ENCODE data around the gene MATK.

The MATK gene

DNA sequence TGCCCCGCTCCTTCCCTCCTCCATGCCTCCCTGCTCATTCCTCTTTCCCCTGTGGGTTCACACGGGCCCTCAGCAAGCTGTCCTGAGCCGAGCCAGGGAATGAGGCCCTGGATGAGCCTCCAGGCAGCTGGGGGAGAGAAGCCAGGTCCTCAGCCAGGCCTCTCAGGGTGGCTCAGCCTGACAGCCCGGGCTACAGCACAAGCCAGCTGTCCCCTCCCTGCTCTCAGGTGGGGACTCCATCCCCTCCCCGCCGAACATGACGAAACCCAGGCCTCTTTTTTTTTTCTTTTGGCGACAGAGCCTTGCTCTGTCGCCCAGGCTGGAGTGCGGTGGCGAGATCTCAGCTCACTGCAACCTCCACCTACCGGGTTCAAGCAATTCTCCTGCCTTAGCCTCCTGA is 40.0 kb upstream of the MATK start:
- Histone ChIP-seq H3K27me3 (replicated peaks; ENCODE audit: control insufficient read depth, insufficient read depth, low read length, poor library complexity, severe bottlenecking) (no peaks in the 10 kb centered on the region), H3K36me3 (ENCODE audit: control insufficient read depth, insufficient read depth, low read length) (no peaks in the 10 kb centered on the region), H3K27ac (ENCODE audit: insufficient read depth, low read length, poor library complexity, severe bottlenecking) (no peak overlapping the region), H3K9me3 (ENCODE audit: control insufficient read depth, low read length) (no peaks in the 10 kb centered on the region), H3K4me1 (ENCODE audit: control insufficient read depth, insufficient read depth, low read length, poor library complexity, severe bottlenecking) (peaks cover 8% of the 10 kb centered on the region), H3K4me3 (ENCODE audit: insufficient read depth, low read depth, low read length, poor library complexity, severe bottlenecking) (no peak overlapping the region)
- no peak for DNase-seq

DNA sequence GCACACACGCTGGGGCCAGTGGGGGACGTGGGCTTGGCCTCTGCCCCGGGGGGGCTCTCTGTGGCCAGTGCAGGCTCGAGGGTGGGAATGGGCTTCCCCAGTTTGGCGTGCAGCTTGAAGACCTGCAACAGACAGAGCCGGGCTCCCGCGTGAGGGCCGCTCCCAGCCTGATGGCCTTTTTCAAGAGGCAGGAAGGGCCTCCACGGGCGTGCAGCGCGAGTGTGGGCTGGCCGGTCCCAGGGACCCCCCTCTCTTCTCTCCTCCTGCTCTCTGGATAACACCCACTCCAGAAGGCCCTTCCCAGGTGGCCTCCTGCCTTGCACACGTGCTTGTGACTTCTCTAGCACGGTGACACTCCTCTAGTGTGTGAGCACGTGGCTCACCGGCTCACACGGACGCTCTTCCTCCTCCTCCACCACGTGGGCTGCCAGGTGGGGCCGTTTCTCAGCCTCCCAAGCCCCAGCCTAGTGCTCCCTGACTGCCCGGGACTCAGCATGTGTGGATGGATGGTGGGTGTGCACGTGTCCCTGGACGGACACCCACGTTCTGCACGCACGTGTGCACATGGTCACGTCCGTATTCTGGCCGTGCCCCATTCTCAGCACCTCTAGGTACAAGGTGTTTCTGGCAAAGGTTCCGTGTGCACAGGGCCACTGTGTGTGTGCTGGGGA is 39.2 kb upstream of the MATK start:
- no peaks in the 10 kb centered on the region for H3K36me3 ChIP-seq (ENCODE audit: control insufficient read depth, insufficient read depth, low read length)
- peaks cover 8% of the 10 kb centered on the region for H3K4me1 ChIP-seq (ENCODE audit: control insufficient read depth, insufficient read depth, low read length, poor library complexity, severe bottlenecking)
- no peak overlapping the region for H3K27ac ChIP-seq (ENCODE audit: insufficient read depth, low read length, poor library complexity, severe bottlenecking)
- H3K9me3 ChIP-seq (ENCODE audit: control insufficient read depth, low read length) = no peaks in the 10 kb centered on the region
- no peak overlapping the region for H3K4me3 ChIP-seq (ENCODE audit: insufficient read depth, low read depth, low read length, poor library complexity, severe bottlenecking)
- DNase-seq = no peak
- H3K27me3 ChIP-seq (replicated peaks; ENCODE audit: control insufficient read depth, insufficient read depth, low read length, poor library complexity, severe bottlenecking) = no peaks in the 10 kb centered on the region

DNA sequence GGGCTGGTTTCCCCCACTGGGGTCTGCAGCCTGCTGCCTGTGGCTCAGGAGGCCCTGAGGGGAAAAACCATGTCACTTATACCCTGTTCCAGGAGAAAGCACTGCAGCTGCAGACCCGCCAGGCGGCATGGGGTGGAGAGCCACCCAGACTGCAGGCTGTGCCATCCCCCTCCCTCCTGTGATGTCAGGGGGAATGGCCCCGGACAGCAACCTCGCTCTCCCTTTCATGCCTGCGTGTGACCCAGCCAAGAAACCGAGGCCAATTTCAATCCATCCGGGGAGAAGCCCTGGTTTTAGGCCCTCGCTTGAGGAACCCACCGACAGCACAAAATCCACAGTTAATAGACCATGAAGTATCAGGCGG is 37.2 kb upstream of the MATK start:
- Histone ChIP-seq H3K27ac (ENCODE audit: insufficient read depth, low read length, poor library complexity, severe bottlenecking) (no peak overlapping the region), H3K4me1 (ENCODE audit: control insufficient read depth, insufficient read depth, low read length, poor library complexity, severe bottlenecking) (peaks cover 15% of the 10 kb centered on the region), H3K9me3 (ENCODE audit: control insufficient read depth, low read length) (no peaks in the 10 kb centered on the region), H3K36me3 (ENCODE audit: control insufficient read depth, insufficient read depth, low read length) (no peaks in the 10 kb centered on the region), H3K4me3 (ENCODE audit: insufficient read depth, low read depth, low read length, poor library complexity, severe bottlenecking) (no peak overlapping the region), H3K27me3 (replicated peaks; ENCODE audit: control insufficient read depth, insufficient read depth, low read length, poor library complexity, severe bottlenecking) (no peaks in the 10 kb centered on the region)
- DNase-seq = no peak

DNA sequence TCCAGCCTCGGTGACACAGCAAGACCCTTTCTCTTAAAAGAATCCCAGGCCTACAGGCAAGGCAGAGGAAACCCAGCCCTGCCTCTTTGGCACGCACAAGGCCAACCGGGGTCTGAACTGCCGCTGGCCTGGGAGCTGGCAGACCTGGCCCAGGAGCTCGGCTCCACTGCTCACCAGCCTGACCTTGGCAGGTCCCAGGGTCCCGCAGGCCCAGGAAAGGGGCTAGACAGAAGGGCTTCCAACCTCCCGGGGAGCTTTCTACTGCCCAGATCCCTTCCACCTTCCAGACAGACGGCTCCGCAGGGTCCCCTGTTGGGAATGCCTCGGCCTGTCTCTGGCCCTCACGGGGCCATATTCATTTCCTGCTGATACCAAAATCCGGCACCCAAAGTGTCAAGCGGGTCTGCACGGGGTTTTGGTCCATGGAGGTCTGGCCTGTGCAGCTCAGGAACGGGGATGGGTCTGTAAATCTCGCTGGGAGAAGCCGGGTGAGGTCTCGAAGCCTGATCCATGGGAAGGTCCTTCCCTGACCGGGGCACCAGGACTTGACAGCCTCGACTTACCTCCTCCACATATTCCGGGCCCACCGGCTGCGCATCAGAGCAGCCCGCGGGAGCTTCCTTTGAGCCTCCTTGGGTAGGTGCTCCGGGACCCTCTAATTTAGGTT is 36.6 kb upstream of the MATK start:
- DNase-seq = no peak
- Histone ChIP-seq H3K27me3 (replicated peaks; ENCODE audit: control insufficient read depth, insufficient read depth, low read length, poor library complexity, severe bottlenecking) (no peaks in the 10 kb centered on the region), H3K27ac (ENCODE audit: insufficient read depth, low read length, poor library complexity, severe bottlenecking) (no peak overlapping the region), H3K4me3 (ENCODE audit: insufficient read depth, low read depth, low read length, poor library complexity, severe bottlenecking) (no peak overlapping the region), H3K9me3 (ENCODE audit: control insufficient read depth, low read length) (no peaks in the 10 kb centered on the region), H3K4me1 (ENCODE audit: control insufficient read depth, insufficient read depth, low read length, poor library complexity, severe bottlenecking) (peaks cover 16% of the 10 kb centered on the region), H3K36me3 (ENCODE audit: control insufficient read depth, insufficient read depth, low read length) (no peaks in the 10 kb centered on the region)

DNA sequence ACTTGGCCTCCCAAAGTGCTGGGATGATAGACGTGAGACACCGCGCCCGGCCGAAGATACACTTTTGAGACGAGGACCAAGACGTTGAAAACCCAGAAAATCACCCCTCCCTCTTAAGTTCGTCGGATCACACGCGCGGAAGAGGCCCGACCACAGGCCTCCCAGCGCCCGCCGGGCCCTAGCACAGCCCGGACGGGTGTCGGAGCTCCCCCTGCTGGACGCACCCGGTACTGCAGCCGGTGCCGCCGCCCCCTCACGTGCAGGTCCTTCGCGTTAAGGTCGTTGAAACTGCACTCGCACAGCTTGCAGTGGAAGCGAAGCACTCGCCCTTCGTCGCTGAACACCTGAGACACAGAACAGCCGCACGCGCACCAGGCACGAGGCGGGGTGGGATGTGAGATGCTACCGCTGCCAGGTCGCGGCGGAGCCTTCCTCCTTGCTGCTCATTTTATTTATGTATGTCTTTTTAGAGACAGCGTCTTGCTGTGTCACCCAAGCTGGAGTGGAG is 35.7 kb upstream of the MATK start:
- H3K36me3 ChIP-seq (ENCODE audit: control insufficient read depth, insufficient read depth, low read length) = no peaks in the 10 kb centered on the region
- H3K4me3 ChIP-seq (ENCODE audit: insufficient read depth, low read depth, low read length, poor library complexity, severe bottlenecking) = no peak overlapping the region
- peaks cover 16% of the 10 kb centered on the region for H3K4me1 ChIP-seq (ENCODE audit: control insufficient read depth, insufficient read depth, low read length, poor library complexity, severe bottlenecking)
- no peak overlapping the region for H3K27ac ChIP-seq (ENCODE audit: insufficient read depth, low read length, poor library complexity, severe bottlenecking)
- peak; percentile 73 to 77 (median 76) for DNase-seq
- H3K27me3 ChIP-seq (replicated peaks; ENCODE audit: control insufficient read depth, insufficient read depth, low read length, poor library complexity, severe bottlenecking) = no peaks in the 10 kb centered on the region
- no peaks in the 10 kb centered on the region for H3K9me3 ChIP-seq (ENCODE audit: control insufficient read depth, low read length)

DNA sequence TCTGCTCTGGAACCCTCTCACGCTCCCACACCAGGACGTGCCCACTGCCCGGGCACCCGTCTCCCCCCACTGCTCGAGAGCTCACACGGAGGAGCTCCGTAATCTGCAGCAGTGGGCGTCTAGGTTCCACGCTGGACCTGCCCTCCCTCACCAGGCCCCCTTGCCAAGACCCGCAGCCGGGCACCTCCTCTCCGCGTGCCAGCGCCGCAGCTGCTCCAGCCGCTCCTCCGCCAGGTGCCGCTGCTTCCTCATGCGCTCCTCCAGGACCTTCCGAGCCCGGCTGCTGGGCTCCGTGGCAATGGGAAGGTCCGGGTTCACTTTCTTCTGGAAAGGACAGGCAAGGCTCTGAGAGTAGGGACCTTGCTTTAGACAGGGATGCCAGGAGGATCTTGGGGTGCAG is 35.0 kb upstream of the MATK start:
- Histone ChIP-seq H3K4me3 (ENCODE audit: insufficient read depth, low read depth, low read length, poor library complexity, severe bottlenecking) (no peak overlapping the region), H3K36me3 (ENCODE audit: control insufficient read depth, insufficient read depth, low read length) (no peaks in the 10 kb centered on the region), H3K27me3 (replicated peaks; ENCODE audit: control insufficient read depth, insufficient read depth, low read length, poor library complexity, severe bottlenecking) (no peaks in the 10 kb centered on the region)

DNA sequence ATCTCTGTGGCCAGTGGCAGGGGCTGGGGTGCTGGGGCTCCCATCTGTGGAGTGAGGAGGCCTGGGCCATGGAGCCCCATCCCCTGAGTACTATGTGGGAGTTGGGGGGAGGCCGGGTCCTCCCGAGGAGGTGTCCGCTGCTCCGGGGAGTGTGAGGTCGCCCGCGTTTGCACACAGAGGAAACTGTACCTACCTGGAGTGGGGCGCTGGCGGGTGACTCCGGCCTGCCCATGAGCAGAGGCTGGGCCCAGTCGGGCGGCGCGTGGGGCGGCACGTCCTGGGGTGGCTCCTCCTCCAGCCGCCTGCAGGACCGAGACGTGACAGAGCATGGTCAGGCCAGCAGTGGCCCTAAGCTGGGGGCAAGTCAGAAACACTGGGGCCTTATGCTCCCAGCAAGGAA is 33.8 kb upstream of the MATK start:
- no peaks in the 10 kb centered on the region for H3K27me3 ChIP-seq (replicated peaks; ENCODE audit: control insufficient read depth, insufficient read depth, low read length, poor library complexity, severe bottlenecking)
- peaks cover 16% of the 10 kb centered on the region for H3K4me1 ChIP-seq (ENCODE audit: control insufficient read depth, insufficient read depth, low read length, poor library complexity, severe bottlenecking)
- DNase-seq = no peak
- H3K27ac ChIP-seq (ENCODE audit: insufficient read depth, low read length, poor library complexity, severe bottlenecking) = no peak overlapping the region
- no peak overlapping the region for H3K4me3 ChIP-seq (ENCODE audit: insufficient read depth, low read depth, low read length, poor library complexity, severe bottlenecking)
- no peaks in the 10 kb centered on the region for H3K9me3 ChIP-seq (ENCODE audit: control insufficient read depth, low read length)
- H3K36me3 ChIP-seq (ENCODE audit: control insufficient read depth, insufficient read depth, low read length) = no peaks in the 10 kb centered on the region

More for the DNA sequence above, 35.0 kb upstream of the MATK start:
- peaks cover 16% of the 10 kb centered on the region for H3K4me1 ChIP-seq (ENCODE audit: control insufficient read depth, insufficient read depth, low read length, poor library complexity, severe bottlenecking)
- no peak for DNase-seq
- H3K27ac ChIP-seq (ENCODE audit: insufficient read depth, low read length, poor library complexity, severe bottlenecking) = no peak overlapping the region
- no peaks in the 10 kb centered on the region for H3K9me3 ChIP-seq (ENCODE audit: control insufficient read depth, low read length)

DNA sequence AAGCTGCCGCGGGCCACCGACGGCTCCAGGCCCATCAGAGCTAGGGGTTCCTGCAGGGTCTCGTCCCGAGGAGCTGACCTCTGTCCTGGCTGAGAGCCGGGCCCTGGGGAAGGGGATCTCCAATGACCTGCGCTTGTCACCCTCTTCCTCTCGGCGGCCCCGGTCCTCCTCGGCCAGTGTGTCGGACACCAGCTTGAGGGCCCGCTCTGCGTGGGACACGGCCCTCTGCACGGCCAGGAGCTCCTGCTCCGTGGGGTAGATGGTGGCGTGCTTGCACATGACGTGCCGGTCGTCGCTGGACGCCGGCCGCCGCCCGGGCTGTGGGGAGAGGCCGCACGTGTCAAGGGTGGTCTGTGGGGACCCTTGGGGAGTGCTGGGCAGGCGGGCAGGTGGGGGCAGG is 32.7 kb upstream of the MATK start:
- Histone ChIP-seq H3K27ac (ENCODE audit: insufficient read depth, low read length, poor library complexity, severe bottlenecking) (no peak overlapping the region), H3K27me3 (replicated peaks; ENCODE audit: control insufficient read depth, insufficient read depth, low read length, poor library complexity, severe bottlenecking) (no peaks in the 10 kb centered on the region), H3K4me3 (ENCODE audit: insufficient read depth, low read depth, low read length, poor library complexity, severe bottlenecking) (no peak overlapping the region), H3K36me3 (ENCODE audit: control insufficient read depth, insufficient read depth, low read length) (no peaks in the 10 kb centered on the region), H3K9me3 (ENCODE audit: control insufficient read depth, low read length) (no peaks in the 10 kb centered on the region), H3K4me1 (ENCODE audit: control insufficient read depth, insufficient read depth, low read length, poor library complexity, severe bottlenecking) (peaks cover 19% of the 10 kb centered on the region)
- no peak for DNase-seq

DNA sequence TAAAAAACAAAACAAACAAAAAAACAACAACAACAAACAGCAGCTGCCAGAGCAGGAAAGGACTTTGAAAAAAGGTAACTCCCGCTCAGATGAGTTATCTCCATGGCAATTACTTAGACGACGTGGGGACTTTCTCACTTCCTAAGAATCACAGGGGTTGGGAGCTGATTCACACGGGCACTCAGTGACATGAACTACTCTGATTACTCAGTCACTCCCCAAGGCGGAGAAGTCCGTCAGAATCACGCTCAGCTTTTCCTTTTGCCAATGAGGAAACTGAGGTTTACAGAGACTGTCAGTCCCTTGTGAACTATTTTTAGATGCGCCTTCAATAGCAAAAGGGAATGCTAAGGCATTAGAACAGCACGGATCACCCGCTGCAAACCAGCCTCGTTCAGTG is 32.3 kb upstream of the MATK start:
- DNase-seq = no peak

DNA sequence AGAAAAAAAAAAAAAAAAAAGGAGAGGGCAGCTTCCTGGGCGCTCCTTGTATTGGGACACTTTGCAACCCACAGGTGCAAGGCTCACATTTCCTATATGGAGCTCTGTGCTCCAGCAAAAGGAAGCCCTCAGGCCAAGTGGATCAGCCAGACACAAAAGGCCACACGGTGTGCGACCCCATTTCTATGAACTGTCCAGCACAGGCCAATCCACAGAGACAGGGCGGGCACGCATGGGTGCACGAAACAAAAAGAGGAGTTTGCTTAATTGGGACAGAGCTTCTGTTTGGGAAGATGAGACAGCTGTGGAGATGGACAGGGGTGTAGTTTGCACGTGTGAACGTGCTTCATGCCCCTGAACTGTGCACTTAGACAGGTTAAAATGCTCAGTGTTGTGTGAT is 31.6 kb upstream of the MATK start:
- Histone ChIP-seq H3K9me3 (ENCODE audit: control insufficient read depth, low read length) (no peaks in the 10 kb centered on the region), H3K4me3 (ENCODE audit: insufficient read depth, low read depth, low read length, poor library complexity, severe bottlenecking) (no peak overlapping the region), H3K4me1 (ENCODE audit: control insufficient read depth, insufficient read depth, low read length, poor library complexity, severe bottlenecking) (peaks cover 30% of the 10 kb centered on the region), H3K27me3 (replicated peaks; ENCODE audit: control insufficient read depth, insufficient read depth, low read length, poor library complexity, severe bottlenecking) (no peaks in the 10 kb centered on the region), H3K36me3 (ENCODE audit: control insufficient read depth, insufficient read depth, low read length) (no peaks in the 10 kb centered on the region), H3K27ac (ENCODE audit: insufficient read depth, low read length, poor library complexity, severe bottlenecking) (no peak overlapping the region)
- no peak for DNase-seq

More for the DNA sequence above, 32.3 kb upstream of the MATK start:
- no peaks in the 10 kb centered on the region for H3K36me3 ChIP-seq (ENCODE audit: control insufficient read depth, insufficient read depth, low read length)
- H3K9me3 ChIP-seq (ENCODE audit: control insufficient read depth, low read length) = no peaks in the 10 kb centered on the region
- no peak overlapping the region for H3K27ac ChIP-seq (ENCODE audit: insufficient read depth, low read length, poor library complexity, severe bottlenecking)
- peaks cover 23% of the 10 kb centered on the region for H3K4me1 ChIP-seq (ENCODE audit: control insufficient read depth, insufficient read depth, low read length, poor library complexity, severe bottlenecking)
- H3K27me3 ChIP-seq (replicated peaks; ENCODE audit: control insufficient read depth, insufficient read depth, low read length, poor library complexity, severe bottlenecking) = no peaks in the 10 kb centered on the region
- no peak overlapping the region for H3K4me3 ChIP-seq (ENCODE audit: insufficient read depth, low read depth, low read length, poor library complexity, severe bottlenecking)
